CD4-positive, alpha-beta T cell treated with Interleukin-21 for 1 hour (primary cell): Measurements from ENCODE around the gene CPLX4.

Source experiments
- DNase-seq: peaks from one replicate; pipeline ENCODE4 v3.0.0-alpha.2; 2020

The CPLX4 gene

GRCh38 chr18:59318460-59319050 lies at the start of gene CPLX4:
Gene CPLX4 (minus strand): TSS chr18:59318649. CDS start chr18:59318462, 187 bp downstream.
- no peak for DNase-seq

GRCh38 chr18:59360381-59360780 lies 41.9 kb upstream of the CPLX4 start:
- DNase-seq: no peak

- DNase-seq: no peak
These were observed 41.1 kb upstream of the CPLX4 start for GRCh38 chr18:59359576-59359952.

- DNase-seq: peak; percentile 93
These were observed 40.5 kb upstream of the CPLX4 start, which contains the start of gene LMAN1 for GRCh38 chr18:59358712-59359575. Gene LMAN1 (minus strand): TSS chr18:59359265. CDS start chr18:59359244, 21 bp downstream.

GRCh38 chr18:59358414-59358711 lies 39.9 kb upstream of the CPLX4 start:
- no peak for DNase-seq

GRCh38 chr18:59357928-59358327 lies 39.5 kb upstream of the CPLX4 start:
- peak; percentile 36 for DNase-seq

GRCh38 chr18:59354731-59355130 lies 36.3 kb upstream of the CPLX4 start:
- DNase-seq: no peak

GRCh38 chr18:59353079-59353680 lies 34.7 kb upstream of the CPLX4 start:
- no peak for DNase-seq

GRCh38 chr18:59352250-59352855 lies 33.9 kb upstream of the CPLX4 start:
- no peak for DNase-seq

- DNase-seq: no peak
These were observed 27.1 kb upstream of the CPLX4 start for GRCh38 chr18:59345556-59345955.

GRCh38 chr18:59344996-59345395 lies 26.5 kb upstream of the CPLX4 start:
- no peak for DNase-seq

GRCh38 chr18:59343926-59344325 lies 25.5 kb upstream of the CPLX4 start:
- no peak for DNase-seq

GRCh38 chr18:59340817-59341216 lies 22.4 kb upstream of the CPLX4 start:
- no peak for DNase-seq

- no peak for DNase-seq
These were observed 21.9 kb upstream of the CPLX4 start for GRCh38 chr18:59340312-59340711.

GRCh38 chr18:59332986-59333385 lies 14.5 kb upstream of the CPLX4 start:
- no peak for DNase-seq

- DNase-seq: no peak
These were observed 10.2 kb upstream of the CPLX4 start for GRCh38 chr18:59328683-59329082.

GRCh38 chr18:59325965-59326364 lies 7.5 kb upstream of the CPLX4 start:
- DNase-seq: no peak

GRCh38 chr18:59324623-59324971 lies 6.1 kb upstream of the CPLX4 start:
- no peak for DNase-seq

- DNase-seq: no peak
These were observed 5.6 kb upstream of the CPLX4 start for GRCh38 chr18:59323931-59324622.

- DNase-seq: no peak
These were observed 6.8 kb downstream of the CPLX4 start for GRCh38 chr18:59311631-59312030.

- DNase-seq: no peak
These were observed 9.6 kb downstream of the CPLX4 start for GRCh38 chr18:59308938-59309260.

- peak; percentile 54 for DNase-seq
These were observed 10.1 kb downstream of the CPLX4 start for GRCh38 chr18:59308248-59308937.

- no peak for DNase-seq
These were observed 11.8 kb downstream of the CPLX4 start for GRCh38 chr18:59306640-59307039.
